Globus pallidus (tissue), 1 donor: ENCODE measurements around the gene PTPRD.

Experiments
- DNase-seq: peaks from one replicate; pipeline ENCODE4 v3.0.0-alpha.2; 2015; ENCODE audit warnings: low spot score

PTPRD gene

DNA sequence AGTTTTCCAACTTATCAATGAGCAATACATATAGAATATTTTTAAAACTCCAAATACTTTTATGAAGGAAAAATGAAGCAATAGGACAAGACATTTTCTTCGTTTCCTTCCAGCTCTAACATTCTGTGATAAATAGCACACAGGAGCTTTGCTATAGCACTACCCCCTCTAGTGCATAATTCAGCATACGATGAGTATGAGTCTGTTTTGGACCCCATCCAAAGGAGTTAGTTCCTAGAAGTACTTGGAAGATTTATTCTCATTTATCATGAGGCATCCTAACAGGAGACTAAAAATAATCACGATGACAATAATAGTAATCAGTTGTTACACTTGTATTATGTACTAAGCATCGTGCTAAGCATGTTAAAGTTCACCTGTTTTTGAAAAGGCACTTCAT lies 1751.9 kb downstream of the PTPRD start:
- peak; percentile 46 for DNase-seq

DNA sequence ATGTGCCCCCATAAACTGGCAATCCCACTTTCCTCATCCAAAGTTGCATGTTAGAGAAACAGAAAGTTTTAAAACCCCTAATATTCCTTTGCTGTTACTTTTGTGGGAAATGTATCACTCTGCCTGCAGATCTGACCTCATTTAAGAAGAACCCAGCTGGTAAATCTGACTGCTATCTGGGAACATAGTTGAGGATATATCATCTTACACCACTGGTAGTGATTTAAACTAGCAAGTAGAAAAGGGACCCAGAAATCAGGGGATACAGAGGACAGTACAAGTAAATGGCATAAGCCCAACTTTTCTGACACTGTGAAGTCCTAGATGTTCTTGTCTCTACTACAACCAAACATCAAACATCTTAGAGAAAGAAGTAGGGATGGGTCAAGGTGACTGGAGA lies 1752.7 kb downstream of the PTPRD start:
- no peak for DNase-seq

DNA sequence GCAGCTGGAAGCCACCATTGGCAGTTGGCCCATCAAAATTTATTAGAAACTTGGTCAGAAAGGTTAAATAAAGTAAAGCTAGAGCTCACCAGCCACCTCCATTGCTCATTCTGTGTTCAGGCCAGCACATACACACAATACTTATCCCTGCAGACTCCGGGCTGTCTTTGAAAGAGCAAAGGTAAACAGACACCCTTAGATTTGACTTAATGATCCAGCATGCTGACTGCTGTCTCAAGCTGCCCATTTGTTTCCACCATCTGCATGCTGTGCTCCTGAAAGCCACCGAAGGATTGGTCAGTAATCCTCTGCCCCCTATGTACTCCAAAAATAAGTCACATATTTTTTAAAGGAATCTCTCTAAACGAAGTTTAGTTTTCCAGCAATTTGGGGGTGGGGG lies 1753.4 kb downstream of the PTPRD start:
- DNase-seq, result peak; percentile 54

DNA sequence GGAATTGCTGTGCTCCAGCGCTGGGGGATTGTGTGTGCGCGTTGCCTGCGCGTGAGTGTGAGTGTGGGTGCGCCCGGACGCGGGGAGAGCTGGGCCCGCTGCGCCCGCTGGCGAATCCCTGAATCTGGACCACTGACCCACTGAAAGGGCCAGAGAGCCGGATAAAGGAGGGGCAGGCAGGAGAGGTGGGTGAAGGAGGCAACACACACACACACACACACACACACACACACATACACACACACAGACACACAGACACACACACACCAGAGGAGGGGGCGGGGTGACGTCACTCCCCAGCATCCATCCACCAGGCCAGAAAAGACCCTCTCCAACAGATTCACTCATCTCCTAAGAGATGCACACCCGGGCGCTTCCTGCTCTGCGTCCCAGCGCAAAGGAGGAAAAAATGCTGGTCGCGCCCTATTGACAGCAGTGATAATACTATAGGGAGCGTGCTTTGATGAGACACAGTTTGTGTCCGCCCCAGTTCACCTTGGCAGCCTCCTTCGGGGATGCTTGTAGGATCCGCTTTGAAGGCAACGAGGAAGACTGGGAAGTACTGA lies 1754.1 kb downstream of the PTPRD start:
- DNase-seq, result peak; percentile 66

DNA sequence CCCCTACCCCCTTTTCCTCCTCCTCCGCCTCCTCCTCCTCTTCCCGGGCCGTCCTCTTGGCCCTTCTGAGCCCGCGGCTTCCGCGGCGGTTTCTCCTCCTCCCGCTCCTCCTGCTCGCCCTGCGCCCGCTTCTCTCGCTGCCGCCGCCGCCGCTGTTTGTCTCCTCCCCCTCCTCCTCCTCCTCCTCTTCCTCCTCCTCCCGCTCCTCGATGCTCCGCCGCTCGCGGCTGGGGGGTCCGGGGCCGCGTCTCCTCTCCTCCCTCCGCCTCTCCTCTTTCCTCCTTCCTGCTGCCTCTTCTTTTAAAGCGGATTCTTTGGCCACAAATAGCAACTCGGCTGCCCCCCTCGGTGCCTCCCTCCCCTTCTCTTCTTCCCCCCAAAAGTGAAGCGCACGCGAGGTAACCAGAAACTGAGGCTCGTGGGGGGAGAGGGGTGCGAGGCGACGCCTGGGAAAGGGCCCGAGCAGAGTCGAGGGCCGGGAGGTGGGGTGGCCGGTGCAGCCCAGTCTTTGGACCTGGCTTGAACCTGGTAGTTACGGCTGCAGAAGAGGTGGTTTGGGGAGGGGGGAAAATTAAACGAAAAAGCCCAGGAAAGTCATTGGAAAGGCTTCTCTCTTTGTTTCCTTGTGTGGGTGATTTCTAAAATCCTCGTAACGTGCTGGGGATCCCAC lies 1754.7 kb downstream of the PTPRD start:
- peak; percentile 87 for DNase-seq

DNA sequence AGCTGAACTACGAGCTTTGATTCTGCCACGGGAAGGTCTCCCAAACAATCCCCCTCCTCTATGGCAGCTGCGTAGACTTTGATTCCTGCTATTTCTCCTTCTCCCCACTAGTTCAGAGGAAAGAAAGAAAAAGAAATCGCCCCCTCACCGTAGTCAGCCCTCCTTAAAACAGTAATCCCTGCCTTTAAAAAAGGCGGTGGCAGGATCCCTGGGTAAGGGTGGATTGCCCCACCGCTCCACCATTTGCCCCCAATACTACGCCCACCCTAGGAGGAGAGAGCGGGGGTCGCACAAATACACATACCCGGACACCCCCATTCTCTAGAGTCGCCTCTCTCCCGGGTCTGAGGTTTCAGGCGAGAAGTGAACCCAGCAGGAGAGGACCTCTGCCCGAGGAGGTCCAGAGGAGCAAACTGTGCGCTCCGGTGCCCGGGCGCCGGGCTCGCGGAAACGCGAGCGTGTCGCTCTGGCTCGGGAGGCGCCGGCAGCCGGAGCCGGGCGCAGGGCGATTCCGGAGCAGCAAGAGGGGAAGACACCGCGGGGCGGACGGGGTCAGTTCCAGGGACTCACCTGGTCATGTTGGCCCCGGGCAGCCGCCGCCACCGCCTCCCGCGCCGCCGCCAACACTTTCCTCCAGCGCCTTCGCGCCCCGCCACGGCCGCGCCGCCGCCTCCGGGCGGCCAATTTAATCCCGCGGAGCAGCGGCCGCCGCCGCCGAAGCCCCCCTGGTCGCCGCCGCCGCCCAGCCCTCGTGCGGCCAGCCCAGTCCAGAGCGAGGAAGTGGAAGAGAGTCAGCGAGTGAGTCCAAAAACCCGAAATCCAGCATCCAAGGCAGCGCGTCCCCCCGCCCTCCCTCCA lies 1755.5 kb downstream of the PTPRD start:
- DNase-seq, result peak; percentile 47

DNA sequence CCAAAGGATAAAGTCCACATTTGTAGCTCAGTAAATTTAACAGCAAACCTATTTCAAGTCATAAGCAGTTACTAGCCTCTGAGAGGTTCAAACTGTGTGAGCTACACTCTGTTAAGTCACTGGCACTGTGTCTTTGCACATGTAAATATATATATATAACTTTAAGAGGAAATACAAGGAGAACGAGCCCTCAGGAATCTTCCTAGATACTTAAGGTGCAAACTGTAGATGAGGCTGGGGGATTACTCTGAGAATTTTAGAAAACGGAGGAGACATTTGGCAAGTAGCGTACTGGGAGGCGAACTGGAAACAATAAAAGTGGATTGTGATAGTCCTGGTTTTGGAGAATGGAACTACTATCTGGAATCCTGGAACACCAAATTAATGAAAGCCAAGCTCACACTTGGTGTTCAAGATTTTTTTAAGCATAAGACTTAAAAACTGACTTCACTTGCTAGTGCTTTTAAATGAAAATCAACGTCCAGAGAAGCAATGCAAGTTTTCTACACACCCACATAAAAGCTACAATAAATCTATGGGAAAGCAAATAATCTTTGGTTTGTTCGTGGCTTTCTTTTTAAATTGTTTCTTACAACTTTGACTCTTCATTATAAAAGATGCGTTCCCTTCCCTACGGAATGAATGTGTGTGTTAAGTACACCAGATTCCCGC lies 1756.3 kb downstream of the PTPRD start:
- DNase-seq, result peak; percentile 69

DNA sequence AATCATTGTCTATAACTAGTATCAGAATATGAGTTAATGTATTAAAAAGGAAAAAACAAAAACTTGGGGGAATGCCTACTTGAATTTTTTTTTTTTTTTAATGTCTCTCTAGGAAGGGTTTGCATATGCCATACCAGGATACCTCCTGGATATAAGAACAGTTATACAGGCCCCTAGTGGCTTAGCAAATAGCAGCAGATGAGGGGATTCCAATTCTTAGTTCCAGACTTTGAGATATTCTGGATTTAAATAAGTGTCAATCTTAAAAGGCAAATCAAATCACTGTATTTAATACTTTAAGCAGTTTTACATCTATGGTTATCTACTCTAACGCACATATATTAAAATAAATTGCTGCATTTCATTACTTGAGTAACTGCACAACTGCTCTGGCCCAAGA lies 1757.8 kb downstream of the PTPRD start:
- peak; percentile 81 for DNase-seq

DNA sequence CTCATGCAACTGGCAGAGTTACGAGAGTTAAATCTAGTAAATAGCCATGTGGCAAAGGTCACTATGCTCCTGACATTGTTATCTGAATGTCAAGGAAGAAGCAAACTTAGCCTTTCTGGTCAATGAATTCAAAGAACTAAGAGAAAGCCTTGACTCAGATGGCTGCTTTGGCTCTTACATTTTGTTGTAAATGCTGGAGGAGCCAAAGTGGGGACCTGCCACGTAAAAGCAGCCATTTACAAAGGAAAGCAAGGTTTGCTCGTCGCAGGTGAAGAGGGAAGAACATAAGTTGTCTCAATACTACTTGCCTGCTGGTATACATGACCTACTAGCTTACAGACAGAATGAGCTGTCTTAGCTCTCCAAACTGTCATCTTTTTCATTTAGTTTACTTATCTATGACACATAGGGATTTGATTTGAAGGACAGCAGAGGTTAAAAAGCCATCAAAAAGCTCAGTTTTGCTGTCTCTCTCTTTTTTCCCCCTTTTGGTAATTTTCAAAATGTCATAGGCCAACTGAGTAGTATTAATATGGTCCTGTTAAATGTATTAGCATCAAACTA lies 1760.4 kb downstream of the PTPRD start:
- DNase-seq, result no peak

DNA sequence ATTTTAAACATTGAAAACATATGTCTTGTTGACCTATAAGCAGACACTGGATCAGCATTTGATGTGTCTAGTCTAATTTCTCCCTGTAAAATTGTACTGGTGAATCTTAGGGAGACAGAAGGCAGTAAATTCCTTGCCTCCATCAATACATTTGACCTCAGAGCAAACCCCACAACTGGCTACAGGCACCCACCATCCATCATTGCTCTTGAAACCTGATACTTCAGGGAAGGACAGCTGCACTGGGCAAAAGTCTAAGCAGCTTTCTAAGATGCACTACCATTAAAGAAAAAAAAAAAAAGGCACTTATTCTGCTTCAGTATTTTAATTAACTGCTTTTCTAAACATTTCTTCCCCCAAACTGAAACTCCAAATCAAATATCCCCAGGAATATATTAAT lies 1761.9 kb downstream of the PTPRD start:
- no peak for DNase-seq

DNA sequence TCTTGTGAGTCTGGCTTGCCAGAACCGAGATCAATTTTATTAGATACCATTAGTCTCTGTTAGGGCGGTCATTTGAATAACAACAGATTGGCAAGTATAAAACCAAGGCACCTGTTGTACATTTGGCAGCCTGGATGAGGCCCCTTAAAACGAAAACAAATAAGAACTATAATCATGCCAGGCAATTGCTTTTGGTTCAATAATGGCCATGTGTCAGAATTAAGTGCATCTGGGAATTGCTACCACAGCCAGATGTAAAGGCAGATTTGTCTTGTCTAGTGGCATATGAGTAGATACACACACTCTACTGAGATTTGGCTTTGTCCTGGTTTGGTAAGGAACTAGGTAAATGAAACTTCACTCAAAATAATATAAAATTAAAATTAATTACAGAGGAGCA lies 1767.0 kb downstream of the PTPRD start:
- no peak for DNase-seq

DNA sequence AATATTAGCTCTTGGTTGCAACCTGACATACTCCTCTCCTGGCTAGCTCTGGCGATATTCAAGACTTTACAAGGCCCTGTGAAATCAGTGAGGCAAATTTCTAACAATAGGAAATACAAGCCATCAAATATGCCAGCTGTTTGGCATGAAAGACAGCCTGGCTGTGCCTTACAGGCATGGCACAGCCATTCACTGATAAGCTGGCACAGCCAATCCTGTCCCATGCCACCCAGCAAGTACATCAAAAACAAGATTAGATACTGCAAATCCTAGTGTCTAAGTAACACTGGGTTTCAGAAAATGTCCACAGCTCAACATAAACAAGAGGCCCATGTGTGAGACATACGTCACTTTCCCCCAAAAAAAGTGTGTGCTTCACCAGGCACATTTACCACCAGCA lies 1767.4 kb downstream of the PTPRD start:
- peak; percentile 93 for DNase-seq

DNA sequence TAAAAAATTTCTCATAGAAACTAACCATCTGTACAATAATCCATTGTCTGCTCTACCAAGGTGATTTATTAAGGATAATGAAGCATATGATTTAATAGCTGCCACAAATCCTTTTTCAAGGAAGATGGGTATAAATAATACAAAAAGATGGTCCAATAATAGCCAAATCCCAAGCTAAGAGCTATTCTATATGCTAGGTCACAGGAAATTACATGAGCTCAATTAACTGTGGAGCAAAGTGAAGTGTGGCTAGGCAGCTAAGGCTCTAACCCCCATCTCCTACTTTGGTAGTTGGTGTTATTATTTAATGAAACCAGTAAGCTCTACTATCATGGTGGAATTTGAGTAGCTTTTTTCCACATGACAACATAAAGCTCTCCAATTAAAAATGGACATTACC lies 1768.3 kb downstream of the PTPRD start:
- DNase-seq, result no peak

DNA sequence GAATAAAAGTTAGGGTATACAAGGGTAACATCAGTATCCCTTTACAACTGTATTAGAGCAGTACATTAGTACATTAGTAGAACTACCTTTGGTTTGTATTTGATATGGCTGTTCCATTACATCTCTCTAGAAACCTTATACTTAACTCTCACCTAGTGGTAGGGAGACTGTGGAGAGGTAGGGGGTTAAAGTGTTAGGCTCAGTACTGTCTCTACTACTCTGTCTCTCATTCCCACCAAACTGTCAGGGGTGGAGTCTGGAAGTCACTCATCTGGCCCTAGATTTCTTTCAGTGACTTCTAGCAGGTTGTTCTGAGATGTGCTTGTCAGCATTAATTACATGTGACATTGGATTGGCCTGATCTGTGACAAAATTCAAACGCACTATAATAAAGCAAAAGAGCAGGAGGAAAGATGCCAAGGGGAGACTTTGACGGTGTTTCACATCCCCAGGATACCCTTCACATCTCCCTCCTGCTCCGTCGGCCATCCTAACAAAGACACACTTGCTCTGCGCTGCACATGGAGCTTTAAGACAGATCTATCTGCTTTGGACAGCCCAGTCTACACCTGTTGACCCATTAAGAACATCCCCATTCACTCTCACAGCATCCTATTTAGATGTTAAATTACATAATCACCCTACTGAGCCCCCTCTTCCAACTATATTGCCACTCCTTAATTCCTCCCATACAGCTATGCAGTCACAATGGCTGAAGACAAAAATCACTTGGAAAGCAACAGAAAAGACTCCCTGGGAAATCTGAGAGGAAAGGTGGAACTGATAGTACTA lies 1770.2 kb downstream of the PTPRD start:
- no peak for DNase-seq

DNA sequence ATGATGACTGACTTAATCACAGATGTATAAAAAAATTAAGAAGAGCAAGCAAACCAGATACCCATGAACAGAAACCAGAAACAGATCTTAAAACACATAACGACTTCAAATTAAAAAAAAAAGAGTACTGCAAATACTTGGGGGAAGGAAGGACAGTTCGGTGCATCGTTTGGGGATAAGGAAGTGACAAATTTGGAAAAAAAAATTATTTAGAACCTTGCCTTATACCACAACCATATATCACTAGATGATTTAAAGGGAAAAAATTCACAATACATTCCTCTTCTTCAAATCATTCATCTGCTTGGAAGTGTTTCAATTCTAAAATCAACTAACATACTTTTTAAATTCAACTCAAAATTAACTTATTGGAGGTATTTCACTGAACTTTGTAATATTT lies 1774.7 kb downstream of the PTPRD start:
- DNase-seq, result no peak

DNA sequence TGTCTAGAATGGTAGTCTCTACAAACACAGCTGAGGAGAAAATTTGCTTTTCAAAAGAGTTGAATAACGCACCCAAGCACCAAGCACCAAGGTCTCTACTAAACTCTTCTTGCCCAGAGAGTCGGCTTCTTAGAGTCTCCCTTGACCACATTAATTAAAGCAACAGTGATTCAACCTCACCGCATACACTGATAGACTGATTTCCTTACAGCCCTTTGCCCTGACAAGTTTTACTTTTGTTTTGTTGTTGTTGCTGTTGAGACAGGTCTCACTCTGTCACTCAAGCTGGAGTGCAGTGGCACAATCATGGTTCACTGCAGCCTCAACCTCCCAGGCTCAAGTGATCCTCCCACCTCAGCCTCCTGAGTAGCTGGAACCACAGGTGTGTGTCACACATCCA lies 1777.5 kb downstream of the PTPRD start:
- DNase-seq, result no peak

DNA sequence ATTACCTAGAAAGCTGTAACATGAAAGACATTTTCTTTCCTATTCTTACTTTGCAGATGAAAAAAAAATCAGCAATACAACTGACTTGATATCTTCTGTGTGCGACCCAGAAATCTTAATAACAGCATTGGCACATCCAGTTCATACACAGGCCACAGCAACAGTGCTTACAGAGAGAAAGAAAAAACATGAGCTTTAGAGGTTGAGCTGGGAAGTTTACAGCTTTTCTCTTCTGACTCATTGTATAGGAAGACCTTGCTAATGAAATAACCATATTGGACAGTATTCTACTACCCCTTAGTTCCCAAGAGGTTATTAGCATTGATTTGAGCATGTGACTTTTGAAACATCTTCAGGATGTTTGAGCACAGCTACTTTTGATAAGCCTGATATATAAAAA lies 1779.8 kb downstream of the PTPRD start:
- no peak for DNase-seq

DNA sequence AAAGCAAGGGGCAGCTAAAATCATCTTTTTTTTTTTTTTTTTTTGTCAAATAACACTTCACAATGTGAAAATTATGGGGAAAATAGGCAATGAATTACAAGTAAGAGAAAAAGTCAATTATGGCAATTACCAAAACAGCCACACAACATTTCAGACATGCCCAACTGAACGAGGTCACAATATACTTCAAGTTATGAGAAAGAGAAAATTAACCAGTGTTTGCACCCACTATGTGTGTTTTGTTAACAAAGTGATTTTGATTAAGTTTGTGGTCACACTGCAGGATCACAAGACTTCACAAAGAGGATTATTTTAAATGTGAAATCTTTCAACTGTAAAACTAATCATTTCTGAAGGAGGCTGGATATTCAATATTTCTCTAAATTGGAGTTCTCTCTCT lies 1780.4 kb downstream of the PTPRD start:
- no peak for DNase-seq

DNA sequence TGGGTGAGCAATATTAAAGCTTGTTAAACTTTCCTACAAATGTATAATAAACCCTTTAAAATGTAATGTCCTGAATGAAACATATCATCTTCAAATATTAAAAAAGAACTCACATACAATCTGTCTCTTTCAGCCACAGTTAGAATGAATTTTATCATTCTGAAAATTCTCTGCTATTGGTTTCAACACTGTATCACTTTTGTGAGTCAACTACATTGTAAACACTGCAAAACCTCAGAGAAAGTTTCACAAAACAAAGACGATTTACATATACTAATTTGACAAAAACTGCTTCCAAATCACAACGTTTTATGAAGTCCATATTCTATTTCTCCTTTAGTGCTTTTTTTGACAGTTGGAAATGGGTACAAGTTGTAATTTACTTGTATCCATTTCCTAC lies 1781.2 kb downstream of the PTPRD start:
- no peak for DNase-seq

DNA sequence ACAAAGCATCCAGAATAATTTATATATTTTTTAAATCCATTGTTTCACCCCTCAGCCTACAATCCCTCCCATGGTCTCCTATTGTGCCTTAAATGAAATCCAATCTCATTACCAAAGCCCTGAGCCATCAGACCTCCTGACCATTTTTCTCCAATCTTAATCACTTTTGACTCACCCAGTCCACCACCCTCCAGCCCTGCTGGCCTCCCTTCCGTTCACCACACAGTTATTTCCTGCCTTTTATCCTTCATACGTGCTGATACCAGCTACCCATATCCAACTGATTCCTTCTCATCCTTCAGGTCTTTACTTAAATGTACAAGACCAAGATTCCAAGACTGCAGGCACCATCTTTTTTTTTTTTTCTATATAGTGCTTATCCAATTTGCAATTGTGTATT lies 1786.5 kb downstream of the PTPRD start:
- DNase-seq, result no peak

DNA sequence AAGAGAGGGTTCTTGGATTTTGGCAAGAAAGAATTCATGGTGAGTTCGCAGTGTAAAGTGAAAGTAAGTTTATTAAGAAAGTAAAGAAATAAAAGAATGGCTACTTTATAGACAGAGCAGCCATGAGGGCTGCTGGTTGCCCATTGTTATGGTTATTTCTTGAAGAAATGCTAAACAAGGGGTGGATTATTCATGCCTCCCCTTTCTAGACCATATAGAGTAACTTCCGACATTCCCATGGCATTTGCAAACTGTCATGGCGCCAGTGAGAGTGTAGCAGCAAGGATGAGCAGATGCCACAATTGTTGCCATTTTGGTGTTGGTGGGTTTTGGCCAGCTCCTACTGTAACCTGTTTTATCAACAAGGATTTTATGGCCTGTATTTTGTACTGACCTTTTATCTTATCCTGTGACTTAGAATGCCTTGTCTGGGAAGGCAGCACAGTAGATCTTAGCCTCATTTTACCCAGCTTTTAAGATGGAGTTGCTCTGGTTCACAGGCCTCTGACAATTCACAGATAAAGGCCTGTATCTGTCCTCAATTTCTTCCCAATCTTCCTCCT lies 1787.1 kb downstream of the PTPRD start:
- no peak for DNase-seq
